SH-SY5Y (cell line): ENCODE data around the gene GARNL3.

ENCODE experiments used
- GATA2 ChIP-seq: IDR thresholded peaks from 2 replicates; pipeline ENCODE4 v1.6.1; 2011; ENCODE audit warnings: mild to moderate bottlenecking, low read depth, low read length
- GATA3 ChIP-seq: IDR thresholded peaks from 2 replicates; pipeline ENCODE4 v1.6.1; 2011; ENCODE audit warnings: low read depth, mild to moderate bottlenecking, low read length, moderate library complexity

- no peak for TF ChIP-seq GATA2
- no peak for TF ChIP-seq GATA3
Measured at GRCh38 chr9:127415657-127416056, 151.1 kb downstream of the GARNL3 start.
